LNCAP (cell line): ENCODE data around the gene ADCY3.

Experiments
- TF ChIP-seq, protein P1 (sequence below): fragments of 450-650 bp; IDR thresholded peaks from 2 replicates; pipeline ENCODE4 v1.5.1; 2017; ENCODE audit warnings: mild to moderate bottlenecking

ADCY3 gene

DNA sequence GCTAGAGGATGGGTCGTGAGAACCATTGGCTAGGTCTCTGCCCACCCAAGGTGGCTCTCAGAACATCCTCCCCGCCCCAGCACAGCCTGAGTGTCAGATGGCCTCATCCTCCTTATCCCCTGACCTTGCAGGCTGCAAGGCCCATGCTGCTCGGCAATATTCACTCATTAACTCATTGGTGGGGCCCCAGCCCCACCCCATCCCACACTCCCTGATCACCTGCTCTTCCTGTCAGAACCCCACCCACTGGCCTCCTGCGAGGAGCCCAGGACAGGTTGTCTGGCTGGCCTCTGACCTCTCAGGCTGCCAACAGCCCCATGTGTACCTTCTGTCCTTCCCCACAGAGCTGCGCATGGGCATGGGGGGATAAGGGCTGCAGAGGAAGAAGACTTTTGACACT is 5.3 kb downstream of the ADCY3 start:
- TF ChIP-seq, protein P1, sequence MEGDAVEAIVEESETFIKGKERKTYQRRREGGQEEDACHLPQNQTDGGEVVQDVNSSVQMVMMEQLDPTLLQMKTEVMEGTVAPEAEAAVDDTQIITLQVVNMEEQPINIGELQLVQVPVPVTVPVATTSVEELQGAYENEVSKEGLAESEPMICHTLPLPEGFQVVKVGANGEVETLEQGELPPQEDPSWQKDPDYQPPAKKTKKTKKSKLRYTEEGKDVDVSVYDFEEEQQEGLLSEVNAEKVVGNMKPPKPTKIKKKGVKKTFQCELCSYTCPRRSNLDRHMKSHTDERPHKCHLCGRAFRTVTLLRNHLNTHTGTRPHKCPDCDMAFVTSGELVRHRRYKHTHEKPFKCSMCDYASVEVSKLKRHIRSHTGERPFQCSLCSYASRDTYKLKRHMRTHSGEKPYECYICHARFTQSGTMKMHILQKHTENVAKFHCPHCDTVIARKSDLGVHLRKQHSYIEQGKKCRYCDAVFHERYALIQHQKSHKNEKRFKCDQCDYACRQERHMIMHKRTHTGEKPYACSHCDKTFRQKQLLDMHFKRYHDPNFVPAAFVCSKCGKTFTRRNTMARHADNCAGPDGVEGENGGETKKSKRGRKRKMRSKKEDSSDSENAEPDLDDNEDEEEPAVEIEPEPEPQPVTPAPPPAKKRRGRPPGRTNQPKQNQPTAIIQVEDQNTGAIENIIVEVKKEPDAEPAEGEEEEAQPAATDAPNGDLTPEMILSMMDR = no peak

DNA sequence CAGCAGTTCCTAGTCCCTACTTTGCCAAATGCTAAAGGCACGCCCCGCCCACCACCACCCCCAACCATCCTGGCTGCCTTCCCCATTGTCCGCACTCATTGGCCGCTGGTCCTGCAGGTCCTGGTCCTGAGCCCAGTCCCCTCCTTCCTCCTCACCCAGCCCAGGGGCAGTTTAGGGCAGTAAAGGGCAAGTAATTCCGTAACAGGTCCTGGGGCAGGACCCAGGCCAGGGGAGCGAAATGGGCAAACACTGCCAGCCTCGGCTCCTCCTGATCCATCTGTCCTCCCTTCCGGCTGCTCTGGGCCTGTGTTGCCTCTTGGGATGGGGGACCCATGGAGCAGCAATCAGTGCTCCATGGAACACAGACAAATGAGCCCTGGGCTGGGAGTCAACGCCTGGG is 6.1 kb downstream of the ADCY3 start:
- TF ChIP-seq, protein P1 = no peak

GRCh38 chr2:24912986-24913385 is 7.1 kb downstream of the ADCY3 start:
- TF ChIP-seq, protein P1 = no peak

DNA sequence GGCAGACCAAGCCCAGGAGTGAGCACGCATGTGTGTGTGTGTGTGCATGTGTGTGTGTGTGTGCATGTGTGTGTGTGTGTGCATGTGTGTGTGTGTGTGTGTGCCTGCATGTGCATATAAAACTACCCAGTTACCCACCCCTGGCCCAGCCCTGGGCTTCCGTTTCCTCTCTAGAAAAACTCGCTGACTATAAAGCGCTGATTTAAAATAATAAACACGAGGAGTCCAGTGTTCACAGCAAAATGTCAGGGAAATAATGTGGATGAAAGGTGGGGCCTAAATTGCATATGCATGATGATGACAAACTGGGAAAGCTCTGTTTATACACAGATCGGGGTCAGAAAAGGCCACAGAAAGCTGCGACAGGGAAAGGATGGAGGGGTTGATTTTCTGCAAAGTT is 7.5 kb downstream of the ADCY3 start:
- TF ChIP-seq, protein P1 = no peak

DNA sequence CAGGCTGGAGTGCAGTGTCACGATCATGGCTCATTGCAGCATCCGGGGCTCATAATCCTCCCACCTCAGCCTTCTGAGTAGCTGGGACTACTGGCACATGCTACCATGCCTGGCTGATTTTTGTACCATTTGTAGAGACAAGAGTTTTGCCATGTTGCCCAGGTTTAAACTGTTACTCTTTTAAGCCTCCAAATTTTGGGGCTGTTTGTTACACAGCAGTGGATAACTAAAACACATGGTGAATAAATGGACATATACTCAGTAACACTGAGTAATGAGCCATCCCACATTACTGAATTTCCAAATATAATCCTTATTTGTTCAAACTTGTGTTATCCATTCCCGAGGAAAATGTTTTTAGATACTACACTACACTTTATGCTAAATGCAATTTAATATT is 9.8 kb downstream of the ADCY3 start:
- TF ChIP-seq, protein P1 = no peak

- TF ChIP-seq, protein P1 = no peak
Observed at GRCh38 chr2:24909555-24910177, 10.4 kb downstream of the ADCY3 start.

GRCh38 chr2:24908461-24908901 is 11.6 kb downstream of the ADCY3 start:
- TF ChIP-seq, protein P1 = no peak

- TF ChIP-seq, protein P1 = no peak
Observed at GRCh38 chr2:24907116-24907515, 12.9 kb downstream of the ADCY3 start.
